SKM-1 (cell line): ENCODE data around the gene UBE2M.

Experiments
- DNase-seq: peaks from one replicate; lab custom pipeline; 2025; ENCODE audit not compliant: unreplicated experiment; lab: John Stamatoyannopoulos, UW

UBE2M gene

GRCh38 chr19:58555920-58556621, 2.3 kb downstream of the UBE2M start:
- DNase-seq, result no peak

- no peak for DNase-seq
Measured at GRCh38 chr19:58555369-58555885, 3.0 kb downstream of the UBE2M start.

GRCh38 chr19:58554494-58555368, 3.7 kb downstream of the UBE2M start, which contains the start of gene CHMP2A:
TSS of gene CHMP2A (minus strand) at chr19:58555105. CDS start at chr19:58554212, 893 bp downstream.
- no peak for DNase-seq

- DNase-seq, result no peak
Measured at GRCh38 chr19:58553799-58554493, 4.5 kb downstream of the UBE2M start.

GRCh38 chr19:58552655-58553054, 5.8 kb downstream of the UBE2M start:
- no peak for DNase-seq

- no peak for DNase-seq
Measured at GRCh38 chr19:58551577-58552471, 6.6 kb downstream of the UBE2M start.

GRCh38 chr19:58551123-58551497, 7.3 kb downstream of the UBE2M start:
- no peak for DNase-seq

- DNase-seq, result no peak
Measured at GRCh38 chr19:58550362-58551122, 7.9 kb downstream of the UBE2M start.

GRCh38 chr19:58549664-58550361, 8.6 kb downstream of the UBE2M start:
- no peak for DNase-seq

GRCh38 chr19:58548859-58549663, 9.3 kb downstream of the UBE2M start:
- DNase-seq, result no peak

GRCh38 chr19:58547323-58548312, 10.8 kb downstream of the UBE2M start:
- DNase-seq, result no peak

- DNase-seq, result no peak
Measured at GRCh38 chr19:58546019-58546530, 12.3 kb downstream of the UBE2M start.

GRCh38 chr19:58545286-58546018, 13.0 kb downstream of the UBE2M start:
- no peak for DNase-seq

- DNase-seq, result no peak
Measured at GRCh38 chr19:58544591-58545285, 13.7 kb downstream of the UBE2M start.

GRCh38 chr19:58543826-58544590, 14.4 kb downstream of the UBE2M start, which contains the start of gene TRIM28:
TSS of gene TRIM28 (plus strand) at chr19:58544064. CDS start at chr19:58544758, 694 bp downstream.
- DNase-seq, result no peak
